ENCODE measurements around the gene SEC14L2.

- TF ChIP-seq CTCF (conservative IDR thresholded peaks at IDR 0.05; ENCODE audit: low read depth, low read length) (no peak), EZH2 (IDR thresholded peaks at IDR 0.05; ENCODE audit: borderline replicate concordance, low read depth, low read length, poor library complexity, severe bottlenecking) (no peak)
Observed at GRCh38 chr22:30373331-30374325, 23.2 kb upstream of the SEC14L2 start.
